Middle frontal gyrus (tissue), 1 donor: ENCODE results near the gene MUC5B.
"Not testable (repeated sequence)": the region's sequence is repeated elsewhere in the genome, so short reads cannot be mapped to it uniquely, and the experiment has no call there.

Experiments
- DNase-seq: peaks from one replicate; pipeline ENCODE4 v3.0.0-alpha.2; 2015; ENCODE audit warnings: low spot score; ENCODE audit errors: extremely low spot score

MUC5B gene

DNA sequence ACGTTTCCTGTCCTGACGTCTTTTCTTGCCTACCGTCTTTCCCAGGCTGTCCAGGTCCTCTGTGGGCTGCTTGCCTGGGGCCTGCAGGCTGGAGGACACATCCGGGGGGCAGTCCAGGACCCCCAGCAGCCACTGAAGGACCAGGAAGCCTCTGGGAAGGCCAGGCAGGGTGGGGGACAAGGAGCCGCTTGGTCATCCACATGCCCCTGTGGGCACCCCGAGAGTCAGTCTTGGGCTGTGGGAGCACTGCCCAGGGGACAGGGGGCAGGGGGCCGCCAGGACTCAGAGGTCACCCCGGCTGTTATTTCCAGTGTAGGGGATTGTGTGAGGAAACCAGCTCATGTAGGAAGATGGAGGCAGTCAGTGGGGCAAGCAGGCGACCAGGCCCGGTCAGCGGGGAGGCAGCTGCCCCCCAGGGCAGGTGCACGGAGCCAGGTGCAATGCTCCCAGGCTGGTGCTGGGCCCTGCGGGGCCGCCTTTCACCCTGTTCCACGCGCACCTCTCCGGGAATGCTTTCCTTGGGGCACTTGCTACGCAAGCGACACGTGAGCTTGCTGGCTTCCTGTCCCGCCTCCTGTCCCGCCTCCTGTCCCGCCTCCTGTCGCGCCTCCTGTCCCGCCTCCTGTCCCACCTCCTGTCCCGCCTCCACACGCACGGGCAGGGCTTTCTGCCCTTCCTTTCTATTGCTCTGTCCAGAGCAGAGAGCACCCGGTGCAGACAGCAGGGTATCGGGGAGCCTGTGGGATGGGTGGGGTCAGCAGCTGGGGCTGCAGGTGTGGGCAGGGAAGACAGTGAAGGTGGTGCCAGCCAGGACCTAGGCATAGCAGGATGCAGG, 39.5 kb downstream of the MUC5B start:
- DNase-seq: peak; percentile 85

DNA sequence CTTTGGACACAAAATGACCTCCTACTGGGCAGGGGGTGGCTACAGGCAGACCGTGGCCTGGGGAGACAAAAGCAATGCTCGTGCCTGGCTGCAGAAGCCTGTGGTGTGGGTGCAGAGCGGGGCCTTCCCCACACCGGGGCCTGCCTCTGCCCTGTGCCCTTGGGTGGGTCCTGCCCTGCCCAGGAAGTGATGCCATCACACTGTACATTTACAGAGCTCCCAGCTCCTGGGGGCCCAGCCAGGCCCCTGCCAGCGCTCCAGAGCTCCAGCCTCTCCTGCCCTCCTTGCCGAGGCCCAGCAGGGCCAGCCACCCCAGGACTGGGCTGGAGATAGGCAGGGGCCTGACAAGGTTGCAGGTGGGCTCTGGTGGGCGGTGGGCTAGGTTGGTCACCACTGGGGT, 40.1 kb downstream of the MUC5B start:
- no peak for DNase-seq

DNA sequence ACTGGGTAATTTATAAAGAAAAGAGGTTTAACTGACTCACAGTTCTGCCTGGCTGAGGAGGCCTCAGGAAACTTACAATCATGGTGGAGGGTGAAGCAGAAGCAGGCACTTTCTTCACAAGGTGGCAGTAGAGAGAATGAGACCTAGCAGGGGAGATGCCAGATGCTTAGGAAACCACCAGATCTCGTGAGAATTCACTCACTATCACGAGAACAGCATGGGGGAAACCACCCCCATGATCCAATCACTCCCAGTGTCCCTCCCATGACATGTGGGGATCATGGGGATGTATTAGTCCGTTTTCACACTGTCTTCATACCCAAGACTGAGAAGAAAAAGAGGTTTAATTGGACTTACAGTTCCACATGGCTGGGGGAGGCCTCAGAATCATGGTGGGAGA, 41.6 kb downstream of the MUC5B start:
- DNase-seq: not testable (repeated sequence)

DNA sequence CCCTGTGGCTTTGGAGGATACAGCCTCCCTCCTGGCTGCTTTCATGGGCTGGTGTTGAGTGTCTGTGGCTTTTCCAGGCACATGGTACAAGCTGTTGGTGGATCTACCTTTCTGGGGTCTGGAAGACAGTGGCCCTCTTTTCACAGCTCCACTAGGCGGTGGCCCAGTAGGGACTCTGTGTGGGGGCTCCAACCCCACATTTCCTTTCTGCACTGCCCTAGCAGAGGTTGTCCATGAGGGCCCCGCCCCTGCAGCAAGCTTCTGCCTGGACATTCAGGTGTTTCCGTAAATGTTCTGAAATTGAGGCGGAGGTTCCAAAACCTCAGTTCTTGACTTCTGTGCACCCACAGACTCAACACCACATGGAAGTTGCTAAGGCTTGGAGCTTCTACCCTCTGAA, 42.6 kb downstream of the MUC5B start:
- DNase-seq: not testable (repeated sequence)

DNA sequence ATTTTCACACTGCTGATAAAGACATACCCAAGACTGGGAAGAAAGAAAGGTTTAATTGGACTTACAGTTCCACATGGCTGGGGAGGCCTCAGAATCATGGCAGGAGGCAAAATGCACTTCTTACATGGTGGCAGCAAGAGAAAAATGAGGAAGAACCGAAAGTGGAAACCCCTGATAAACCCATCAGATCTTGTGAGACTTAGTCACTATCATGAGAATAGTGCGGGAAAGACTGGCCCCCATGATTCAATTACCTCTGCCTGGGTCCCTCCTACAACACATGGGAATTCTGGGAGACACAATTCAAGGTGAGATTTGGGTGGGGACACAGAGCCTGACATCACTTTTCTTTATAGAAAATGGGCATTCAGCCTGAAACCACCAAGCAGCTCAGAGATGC, 44.1 kb downstream of the MUC5B start:
- not testable (repeated sequence) for DNase-seq

DNA sequence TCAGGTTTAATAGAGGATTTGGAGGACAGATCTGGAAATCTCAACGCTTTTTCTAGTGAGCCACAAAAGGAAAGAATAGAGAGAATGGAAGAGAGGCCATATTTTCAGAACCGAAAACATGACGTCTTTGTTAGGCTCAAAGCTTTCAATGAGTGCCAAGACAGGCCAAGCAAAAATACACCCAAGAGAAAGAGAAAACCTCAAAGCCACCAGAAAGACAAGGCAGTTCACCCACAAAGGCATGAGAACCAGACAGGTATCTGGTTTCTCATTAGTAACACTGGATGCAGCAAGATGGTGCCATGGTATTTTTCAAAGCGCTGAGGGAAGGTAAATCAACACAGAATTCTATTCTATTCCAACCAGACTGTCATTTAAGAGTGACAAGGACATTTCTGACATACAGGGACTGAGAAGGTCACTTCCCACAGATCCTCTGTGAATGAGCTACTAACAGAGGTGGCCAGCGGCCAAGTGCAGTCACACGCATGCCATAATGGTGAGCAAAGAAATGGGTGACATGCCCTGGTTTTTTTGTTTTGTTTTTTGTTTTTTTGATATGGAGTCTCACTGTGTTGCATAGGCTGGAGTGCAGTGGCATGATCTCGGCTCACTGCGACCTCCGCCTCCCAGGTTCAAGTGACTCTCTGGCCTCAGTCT, 44.7 kb downstream of the MUC5B start:
- no peak for DNase-seq

DNA sequence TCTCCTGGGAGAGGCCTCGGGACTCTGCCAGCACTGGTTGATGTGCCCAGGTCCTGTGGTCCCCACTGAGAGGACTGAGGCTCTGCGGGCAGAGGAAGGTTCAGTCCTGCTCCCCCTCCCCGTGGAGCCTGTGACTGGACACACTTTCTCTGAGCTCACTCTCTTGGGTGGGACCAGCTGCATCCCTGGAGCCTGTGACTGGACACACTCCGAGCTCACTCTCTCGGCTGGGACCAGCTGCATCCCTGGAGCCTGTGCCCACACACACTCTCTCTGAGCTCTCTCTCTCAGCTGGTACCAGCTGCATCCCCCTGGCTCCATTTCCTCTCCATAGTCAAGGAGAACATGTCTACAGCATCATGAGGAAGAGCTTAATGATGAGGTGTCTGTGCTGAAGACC, 47.1 kb downstream of the MUC5B start:
- DNase-seq: no peak

DNA sequence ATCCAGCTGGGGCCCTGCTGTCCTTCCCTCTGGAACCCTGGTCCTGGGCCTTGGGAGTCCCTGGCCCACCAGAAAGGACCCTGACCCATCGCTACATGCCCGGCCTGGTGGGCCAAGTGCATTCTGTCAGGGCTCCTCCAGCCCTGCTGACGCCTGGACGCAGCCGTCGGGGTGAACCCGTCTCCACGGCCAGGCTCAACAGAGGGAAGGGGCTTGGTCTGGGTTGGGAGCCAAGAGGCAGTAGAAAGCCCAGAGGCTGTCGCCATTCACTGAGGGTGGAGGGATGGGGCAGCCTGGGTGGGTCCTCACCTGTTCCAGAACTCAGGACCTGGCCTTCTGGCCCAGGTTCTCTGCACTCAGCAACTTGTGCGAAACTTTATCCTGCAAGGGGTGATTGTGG, 47.6 kb downstream of the MUC5B start:
- no peak for DNase-seq

DNA sequence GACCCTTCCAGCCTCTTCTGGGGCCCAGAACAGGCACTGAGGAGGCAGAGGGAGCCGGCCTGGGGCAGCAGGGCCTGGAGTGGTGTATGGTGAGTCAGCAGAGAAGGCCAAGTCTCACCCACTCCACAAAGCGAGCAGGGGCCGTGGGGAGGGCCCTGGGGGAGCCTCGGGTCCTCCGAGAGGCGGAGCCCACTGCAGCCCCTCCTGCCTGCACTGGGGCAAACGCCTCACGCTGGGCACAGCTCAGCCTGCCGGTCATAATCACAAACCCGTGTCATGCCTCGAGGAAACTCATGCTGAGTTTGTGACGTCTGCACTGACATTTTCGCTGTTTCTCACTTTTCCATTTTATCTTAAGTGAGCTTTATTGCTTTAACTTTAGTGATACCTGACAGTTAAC, 48.1 kb downstream of the MUC5B start:
- DNase-seq: no peak

DNA sequence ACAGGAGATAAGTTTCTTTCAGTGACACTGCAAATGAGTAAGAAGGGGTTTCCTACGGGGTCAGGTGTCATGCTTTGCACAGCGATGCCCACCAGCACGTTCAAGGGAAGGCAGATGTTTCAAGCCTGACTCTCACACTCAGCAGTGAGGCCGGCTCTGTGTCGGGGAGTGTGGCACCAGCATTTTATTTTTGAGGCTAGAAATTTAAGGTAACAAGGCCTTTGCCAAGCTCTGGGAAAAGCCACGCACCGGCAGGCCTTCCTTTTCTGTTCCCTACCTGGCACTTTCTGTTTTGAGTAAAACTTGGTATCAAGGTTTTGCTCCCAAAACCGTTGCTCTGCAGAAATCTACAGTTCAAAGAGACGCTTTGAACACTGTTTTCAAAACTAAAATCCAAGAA, 48.5 kb downstream of the MUC5B start:
- no peak for DNase-seq

DNA sequence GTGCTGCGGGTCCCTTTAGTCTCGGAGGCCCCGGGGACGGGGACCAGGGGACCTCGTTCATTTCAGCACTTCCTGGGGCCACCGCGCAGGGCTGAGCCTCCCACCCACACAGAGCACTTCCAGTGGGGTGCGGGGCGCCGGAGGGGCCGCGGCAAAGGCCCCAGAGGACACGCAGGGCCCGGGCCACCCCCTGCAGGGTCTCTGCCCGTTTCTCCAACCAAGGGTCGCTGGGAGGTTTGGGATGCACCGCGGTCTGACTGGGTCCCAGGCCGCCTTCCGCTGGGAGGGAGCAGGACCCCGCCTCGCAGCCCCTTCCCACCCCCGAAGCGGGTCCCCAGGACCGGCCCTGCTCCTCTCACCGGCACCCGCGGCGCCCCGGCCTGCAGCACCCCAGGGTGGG, 49.1 kb downstream of the MUC5B start:
- DNase-seq: no peak

DNA sequence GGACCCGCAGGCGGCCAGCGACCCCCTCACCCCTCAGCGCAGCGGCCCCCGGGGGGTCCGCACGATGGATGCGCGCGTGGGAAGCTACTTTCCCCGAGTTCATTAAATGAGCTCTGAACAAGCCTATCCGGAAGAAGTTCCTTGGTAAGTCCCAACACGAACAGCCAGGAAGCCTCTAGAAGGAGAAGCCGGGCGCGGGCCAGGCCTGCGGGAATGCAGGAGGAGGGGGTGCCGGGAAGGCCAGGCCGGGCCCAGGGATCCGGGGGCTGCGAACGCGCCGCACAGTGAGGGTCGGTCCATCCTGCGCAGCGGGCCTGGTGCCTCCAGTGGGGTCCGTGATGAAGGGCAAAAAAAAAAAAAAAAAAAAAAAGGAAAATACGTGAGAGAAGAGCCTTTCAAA, 49.7 kb downstream of the MUC5B start:
- DNase-seq: no peak

DNA sequence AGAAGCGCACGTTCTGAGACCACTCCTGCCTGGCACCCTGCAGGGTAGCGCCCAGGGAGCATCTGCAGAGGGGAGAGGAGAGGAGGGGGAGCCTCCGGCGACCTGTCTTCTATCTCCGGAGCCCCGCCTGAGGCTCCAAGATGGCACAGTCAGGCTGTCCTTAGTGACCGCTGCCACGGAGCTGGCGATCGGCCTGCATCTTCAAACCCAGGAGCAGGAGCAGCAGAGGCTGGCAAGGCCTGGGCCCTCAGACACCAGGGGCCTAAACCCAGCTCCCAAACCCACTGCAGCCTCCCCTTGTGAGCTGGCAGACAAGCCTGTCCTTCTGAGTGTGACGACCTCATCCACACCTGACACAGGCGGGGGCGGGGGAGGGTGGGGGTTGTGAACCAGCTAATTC, 51.6 kb downstream of the MUC5B start:
- no peak for DNase-seq

DNA sequence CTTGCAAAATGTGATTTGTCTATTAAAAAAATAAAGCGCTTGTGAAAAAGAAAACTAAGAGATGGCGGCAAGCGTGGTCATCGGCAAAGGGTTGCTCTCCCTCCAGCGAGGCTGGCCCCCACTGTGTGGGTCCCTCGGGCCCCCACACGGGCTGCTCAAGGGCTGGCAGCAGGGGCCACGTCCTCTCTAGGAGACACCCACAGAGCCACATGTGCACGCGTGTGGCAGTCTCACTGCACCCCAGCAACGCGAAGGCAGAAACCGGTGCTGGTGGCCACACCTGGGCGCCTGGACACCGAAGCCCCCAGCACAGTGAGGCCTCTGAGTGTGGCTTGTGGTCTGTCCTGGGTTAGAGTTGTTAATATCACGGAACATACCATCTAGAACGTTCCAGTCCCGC, 52.2 kb downstream of the MUC5B start:
- no peak for DNase-seq

DNA sequence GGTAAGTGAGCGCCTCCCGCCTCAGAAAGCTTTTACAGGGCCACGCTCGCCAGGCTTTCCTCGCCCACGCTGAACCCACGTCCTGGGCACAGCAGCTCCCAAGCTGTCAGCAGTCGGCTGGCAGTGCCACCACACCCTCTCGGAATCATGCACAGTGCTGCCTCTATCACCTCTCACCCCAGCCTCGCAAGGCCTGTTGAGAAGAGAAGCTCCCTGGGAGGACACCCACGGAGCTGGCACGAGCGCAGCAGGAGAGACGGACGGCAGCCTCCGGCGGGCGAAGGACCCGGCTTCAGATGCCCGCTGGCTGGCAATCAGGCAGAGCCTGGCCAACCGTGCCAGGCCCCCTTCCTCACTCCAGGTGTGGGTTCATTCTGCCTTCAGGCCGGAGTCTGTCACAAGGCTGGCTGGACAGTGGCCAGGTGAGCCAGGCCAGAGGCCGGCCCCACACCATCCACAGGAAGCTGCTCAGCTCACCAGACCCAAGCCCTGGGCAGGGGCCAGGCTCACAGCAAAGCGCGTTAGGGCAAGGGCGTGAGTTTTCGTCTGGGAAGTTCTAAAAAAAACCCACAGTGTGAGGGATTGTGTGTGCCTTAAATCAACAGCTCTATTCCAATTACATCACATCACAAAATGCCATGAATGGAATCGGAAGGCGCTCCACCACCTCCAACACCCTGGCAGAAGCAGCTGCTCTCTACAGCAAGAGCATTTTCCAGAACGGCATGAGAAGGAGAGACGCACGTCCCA, 53.4 kb downstream of the MUC5B start:
- peak; percentile 67 for DNase-seq

DNA sequence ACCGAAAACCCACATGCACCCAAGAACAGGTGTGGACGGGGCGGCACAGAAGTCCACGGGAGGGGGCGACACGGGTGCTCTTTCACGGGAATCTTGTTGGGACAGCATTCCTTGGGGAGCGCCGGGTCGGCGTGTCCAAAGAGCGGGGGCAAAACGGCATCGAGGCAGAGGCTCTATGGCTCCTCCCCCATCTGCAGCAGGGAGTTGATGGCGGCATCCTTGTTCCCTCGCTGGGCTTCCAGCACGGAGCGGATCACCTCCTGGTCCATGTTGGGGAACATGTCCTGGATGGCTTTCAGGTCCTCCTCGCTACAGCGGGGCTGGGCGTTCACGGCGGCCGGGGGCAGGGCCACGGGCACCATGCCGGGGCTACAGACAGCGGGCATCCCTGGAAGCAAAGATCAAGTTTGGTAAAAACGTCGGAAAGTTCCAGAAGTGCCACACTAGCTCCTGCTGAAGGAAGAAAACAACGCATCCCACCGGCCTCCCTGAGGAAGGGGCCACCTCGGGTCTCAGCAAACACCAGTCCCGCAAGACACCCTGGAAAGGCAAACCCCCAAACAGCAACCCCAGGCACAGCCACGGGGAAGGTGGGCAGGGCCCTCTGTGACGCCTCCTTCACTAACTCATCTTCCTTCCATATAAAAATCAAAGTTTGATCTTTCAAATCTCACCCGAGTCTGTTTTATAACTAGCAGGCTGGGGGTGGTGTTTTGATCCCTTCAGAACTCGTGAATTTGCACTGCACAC, 54.2 kb downstream of the MUC5B start:
- DNase-seq: no peak

DNA sequence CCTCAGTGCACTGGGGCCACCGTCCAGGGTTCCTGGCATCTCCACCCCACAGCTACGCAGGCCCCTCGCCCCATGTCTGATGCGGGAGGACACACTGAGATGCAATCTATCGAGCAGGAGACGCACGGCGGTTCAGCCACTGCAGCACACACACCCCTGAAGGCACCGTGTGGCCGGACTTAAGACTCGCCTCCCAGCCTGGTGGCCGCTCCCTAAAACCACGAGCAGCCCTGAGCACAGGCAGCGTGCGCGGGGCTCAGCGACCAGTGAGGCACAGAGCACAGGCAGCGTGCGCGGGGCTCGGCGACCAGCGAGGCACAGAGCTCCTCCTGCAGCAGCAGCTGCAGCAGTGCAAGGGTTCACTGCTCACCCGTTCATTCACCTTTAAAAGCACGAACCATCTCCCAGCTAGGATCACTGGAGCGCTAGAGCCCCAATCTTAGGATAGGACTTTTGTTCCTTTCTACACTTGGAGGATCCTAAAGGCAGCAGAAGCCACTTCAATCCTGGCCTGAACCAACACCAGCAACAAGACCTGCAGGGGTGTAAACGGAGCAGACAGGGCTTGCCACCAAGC, 55.2 kb downstream of the MUC5B start:
- no peak for DNase-seq

DNA sequence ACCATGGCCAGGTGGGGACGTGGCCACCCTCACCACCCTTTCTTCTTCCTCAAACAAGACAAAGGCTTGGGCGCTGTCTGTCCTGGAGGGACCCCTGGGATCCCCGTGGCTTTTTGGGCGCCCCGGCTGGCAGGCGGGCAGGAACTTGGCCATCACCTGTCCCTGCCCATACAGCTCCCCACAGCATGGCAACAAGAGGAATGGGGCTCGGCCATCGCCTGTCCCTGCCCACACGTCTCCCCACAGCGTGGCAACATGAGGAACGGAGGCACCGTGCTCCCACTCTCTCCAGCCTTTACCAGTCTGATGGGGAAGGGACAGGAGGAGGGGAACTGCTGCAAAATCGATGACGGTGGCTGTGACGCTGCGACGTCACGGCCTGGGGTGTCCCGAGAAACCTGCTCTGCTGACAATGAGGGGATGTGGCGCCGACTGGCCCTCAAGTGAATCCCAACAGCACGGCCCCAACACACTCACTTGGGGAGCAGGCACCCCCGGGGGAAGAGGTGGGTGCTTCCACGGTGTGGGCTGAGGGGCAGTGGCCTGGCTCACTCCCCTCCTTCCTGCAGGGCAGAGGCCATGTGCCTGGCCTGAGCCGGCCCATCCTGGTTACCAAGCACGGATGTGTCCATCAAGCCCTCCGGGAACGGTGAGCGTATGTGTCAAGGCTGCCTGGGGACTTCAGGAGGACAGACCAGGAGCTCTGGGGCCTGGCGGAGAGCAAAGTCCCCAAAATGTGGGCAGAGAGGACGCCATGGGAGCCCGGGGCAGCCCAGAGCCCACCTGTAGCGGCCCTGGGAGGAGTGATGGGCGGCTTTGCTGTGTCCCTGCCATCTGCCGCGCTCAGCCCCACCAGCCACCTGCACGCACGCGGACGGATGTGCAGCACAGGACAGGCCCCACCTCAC, 56.2 kb downstream of the MUC5B start:
- DNase-seq: no peak

DNA sequence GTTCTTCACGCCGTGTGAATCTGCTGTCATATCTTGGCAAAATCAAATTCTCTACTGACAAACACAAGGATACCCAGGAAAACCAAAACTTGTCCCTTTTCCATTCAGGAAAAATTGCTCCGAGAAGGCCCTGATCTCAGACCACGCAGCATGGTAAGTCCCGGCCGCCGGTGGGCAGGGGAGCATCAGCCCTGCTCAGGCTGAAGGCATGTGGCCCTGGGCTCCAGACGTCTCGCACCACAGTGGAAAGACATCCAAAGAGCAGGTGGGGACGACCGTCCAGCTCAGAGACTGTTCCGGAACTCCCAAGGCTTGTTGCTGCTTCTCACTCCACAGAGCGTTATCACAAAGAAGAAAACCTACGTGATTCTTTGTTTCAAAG, 56.8 kb downstream of the MUC5B start:
- no peak for DNase-seq
